Measurements from ENCODE around the gene PPARGC1A. TPM values are rescaled to one million over a fixed set of nuclear protein-coding genes. Genes with fewer than 3 reads are reported as not detected.

PPARGC1A gene
- total RNA-seq, 4 donors from 2014 or later: 13.8 to 22.8 (median 17.1) TPM

DNA sequence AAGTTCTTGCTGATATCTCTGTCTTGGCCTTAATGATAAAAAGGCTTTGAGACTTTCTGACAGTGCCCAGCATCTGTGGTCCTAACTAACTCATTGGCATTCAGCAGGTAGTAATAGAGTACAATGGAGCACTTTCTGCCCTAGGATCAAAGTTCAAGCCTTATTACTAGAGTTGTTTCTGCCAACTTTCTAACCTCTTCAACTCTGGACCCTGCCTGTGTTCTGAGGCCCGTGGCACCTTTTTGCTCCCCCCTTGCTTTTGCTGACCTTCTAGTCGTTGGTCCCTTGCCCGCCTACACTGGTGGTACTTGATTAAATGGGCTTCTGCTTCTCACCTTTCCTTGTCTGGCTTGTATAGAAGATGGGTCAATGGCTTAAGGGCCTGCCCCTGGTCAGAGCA is 126.3 kb downstream of the PPARGC1A start:
- DNase-seq (ENCODE audit: extremely low spot score): no peak
- H3K4me3 ChIP-seq: no peak overlapping the region
- H3K27ac ChIP-seq (replicated peaks in 1 of 4): no peak overlapping the region
- WGBS: 79% methylated on average over 3 of the region's 3 CpGs
- no peak for TF ChIP-seq POLR2AphosphoS5 (IDR thresholded peaks at IDR 0.05)
- TF ChIP-seq EP300 (IDR thresholded peaks at IDR 0.05): no peak
- TF ChIP-seq, protein P1, sequence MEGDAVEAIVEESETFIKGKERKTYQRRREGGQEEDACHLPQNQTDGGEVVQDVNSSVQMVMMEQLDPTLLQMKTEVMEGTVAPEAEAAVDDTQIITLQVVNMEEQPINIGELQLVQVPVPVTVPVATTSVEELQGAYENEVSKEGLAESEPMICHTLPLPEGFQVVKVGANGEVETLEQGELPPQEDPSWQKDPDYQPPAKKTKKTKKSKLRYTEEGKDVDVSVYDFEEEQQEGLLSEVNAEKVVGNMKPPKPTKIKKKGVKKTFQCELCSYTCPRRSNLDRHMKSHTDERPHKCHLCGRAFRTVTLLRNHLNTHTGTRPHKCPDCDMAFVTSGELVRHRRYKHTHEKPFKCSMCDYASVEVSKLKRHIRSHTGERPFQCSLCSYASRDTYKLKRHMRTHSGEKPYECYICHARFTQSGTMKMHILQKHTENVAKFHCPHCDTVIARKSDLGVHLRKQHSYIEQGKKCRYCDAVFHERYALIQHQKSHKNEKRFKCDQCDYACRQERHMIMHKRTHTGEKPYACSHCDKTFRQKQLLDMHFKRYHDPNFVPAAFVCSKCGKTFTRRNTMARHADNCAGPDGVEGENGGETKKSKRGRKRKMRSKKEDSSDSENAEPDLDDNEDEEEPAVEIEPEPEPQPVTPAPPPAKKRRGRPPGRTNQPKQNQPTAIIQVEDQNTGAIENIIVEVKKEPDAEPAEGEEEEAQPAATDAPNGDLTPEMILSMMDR (IDR thresholded peaks at IDR 0.05): no peak
- no peak for TF ChIP-seq POLR2A (IDR thresholded peaks at IDR 0.05; ENCODE audit: low read depth)
- no peaks in the 10 kb centered on the region for H3K27me3 ChIP-seq
- no peaks in the 10 kb centered on the region for H3K9me3 ChIP-seq
- H3K36me3 ChIP-seq: no peaks in the 10 kb centered on the region
- H3K4me1 ChIP-seq: peaks cover 0 to 10% (median 6%) of the 10 kb centered on the region in 4 donors
- intact Hi-C loops (cut with DNase I): no loop called here

DNA sequence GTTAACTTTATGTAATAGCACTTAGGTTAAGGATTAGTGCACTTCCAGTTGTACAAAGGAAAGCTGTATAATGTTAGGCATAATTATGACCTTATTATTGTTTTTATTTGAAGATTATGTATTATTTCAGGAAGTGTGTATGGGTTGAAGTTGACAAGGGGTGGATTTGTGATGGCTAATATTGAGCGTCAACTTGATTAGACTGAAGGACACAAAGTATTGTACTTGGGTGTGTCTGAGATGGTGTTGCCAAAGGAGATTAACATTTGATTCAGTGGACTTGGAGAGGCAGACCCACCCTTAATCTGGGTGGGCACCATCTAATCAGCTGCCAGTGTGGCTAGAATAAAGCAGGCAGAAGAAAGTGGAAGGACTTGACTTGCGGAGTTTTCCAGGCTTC is 127.3 kb downstream of the PPARGC1A start:
- no peak for TF ChIP-seq EP300 (IDR thresholded peaks at IDR 0.05)
- no peak for TF ChIP-seq POLR2A (IDR thresholded peaks at IDR 0.05; ENCODE audit: low read depth)
- no peak for TF ChIP-seq POLR2AphosphoS5 (IDR thresholded peaks at IDR 0.05)
- Histone ChIP-seq H3K4me1 (peaks cover 0 to 2% (median 0%) of the 10 kb centered on the region in 4 donors), H3K36me3 (no peaks in the 10 kb centered on the region), H3K9me3 (no peaks in the 10 kb centered on the region), H3K4me3 (no peak overlapping the region), H3K27ac (replicated peaks in 1 of 4) (no peak overlapping the region), H3K27me3 (no peaks in the 10 kb centered on the region)
- WGBS: 94% methylated on average over 2 of the region's 2 CpGs
- intact Hi-C loops (cut with DNase I): no loop called here
- no peak for DNase-seq (ENCODE audit: extremely low spot score)

DNA sequence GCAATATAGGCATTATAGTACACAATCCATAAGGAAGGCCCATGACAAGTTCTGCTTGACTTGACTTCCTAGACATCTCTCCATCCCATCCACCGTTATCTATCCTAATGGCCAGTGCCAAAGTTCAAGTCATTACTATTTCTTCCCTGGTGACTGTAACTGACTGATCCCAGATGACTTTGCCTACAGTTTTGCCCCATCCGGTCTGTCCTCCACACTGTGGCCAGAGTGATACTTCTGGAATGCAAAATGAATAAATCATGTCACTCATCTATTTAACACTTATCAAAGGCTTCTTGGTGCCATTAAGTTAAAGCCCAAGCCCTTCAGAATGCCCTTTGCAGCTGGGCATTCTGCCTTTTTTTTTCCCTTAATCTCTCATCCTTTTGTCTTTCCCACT is 130.8 kb downstream of the PPARGC1A start:
- Histone ChIP-seq H3K36me3 (no peaks in the 10 kb centered on the region), H3K4me3 (no peak overlapping the region), H3K9me3 (no peaks in the 10 kb centered on the region), H3K27ac (replicated peaks in 1 of 4) (no peak overlapping the region), H3K27me3 (no peaks in the 10 kb centered on the region), H3K4me1 (no peaks in the 10 kb centered on the region)
- WGBS: 39% methylated on average over 2 of the region's 2 CpGs
- TF ChIP-seq POLR2A (IDR thresholded peaks at IDR 0.05; ENCODE audit: low read depth) (no peak), EP300 (IDR thresholded peaks at IDR 0.05) (no peak), POLR2AphosphoS5 (IDR thresholded peaks at IDR 0.05) (no peak)
- TF ChIP-seq, protein P1 (IDR thresholded peaks at IDR 0.05): no peak
- DNase-seq (ENCODE audit: extremely low spot score): no peak
- intact Hi-C loops (cut with DNase I): no loop called here

DNA sequence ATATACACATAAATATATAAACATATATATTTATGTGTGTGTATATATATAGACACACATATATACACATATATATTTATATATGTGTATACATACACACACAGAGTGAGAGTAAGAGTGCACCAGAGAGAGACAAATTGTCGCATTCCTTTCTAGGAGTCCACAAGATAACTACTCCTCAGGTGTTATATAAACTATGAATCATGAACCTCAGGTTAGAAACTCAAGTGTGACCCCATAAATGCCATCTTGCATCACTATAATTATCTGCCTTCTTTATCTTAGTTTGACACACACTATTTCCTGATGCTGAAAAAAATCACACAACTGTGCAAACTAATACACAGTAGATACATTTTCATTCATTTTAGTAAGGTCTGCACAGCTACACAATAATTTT is 135.2 kb downstream of the PPARGC1A start:
- Histone ChIP-seq H3K27ac (replicated peaks in 1 of 4) (no peak overlapping the region), H3K27me3 (no peaks in the 10 kb centered on the region), H3K4me1 (no peaks in the 10 kb centered on the region), H3K4me3 (no peak overlapping the region), H3K9me3 (no peaks in the 10 kb centered on the region), H3K36me3 (no peaks in the 10 kb centered on the region)
- DNase-seq (ENCODE audit: extremely low spot score): no peak
- intact Hi-C loops (cut with DNase I): no loop called here
- WGBS: 91% methylated on average over 1 of the region's 1 CpG
- TF ChIP-seq POLR2AphosphoS5 (IDR thresholded peaks at IDR 0.05): no peak
- TF ChIP-seq, protein P1 (IDR thresholded peaks at IDR 0.05): no peak
- no peak for TF ChIP-seq EP300 (IDR thresholded peaks at IDR 0.05)
- no peak for TF ChIP-seq POLR2A (IDR thresholded peaks at IDR 0.05; ENCODE audit: low read depth)

GRCh38 chr4:23750125-23750524 is 139.7 kb downstream of the PPARGC1A start:
- Histone ChIP-seq H3K27ac (replicated peaks in 1 of 4) (no peak overlapping the region), H3K4me1 (peaks cover 0 to 14% (median 14%) of the 10 kb centered on the region in 4 donors), H3K9me3 (no peaks in the 10 kb centered on the region), H3K36me3 (no peaks in the 10 kb centered on the region), H3K27me3 (no peaks in the 10 kb centered on the region), H3K4me3 (no peak overlapping the region)
- TF ChIP-seq POLR2A (IDR thresholded peaks at IDR 0.05; ENCODE audit: low read depth) (no peak), EP300 (IDR thresholded peaks at IDR 0.05) (no peak), POLR2AphosphoS5 (IDR thresholded peaks at IDR 0.05) (no peak)
- TF ChIP-seq, protein P1 (IDR thresholded peaks at IDR 0.05): no peak
- WGBS: 92% methylated on average over 2 of the region's 2 CpGs
- intact Hi-C loops (cut with DNase I): no loop called here
- no peak for DNase-seq (ENCODE audit: extremely low spot score)
